H9 (cell line): ENCODE measurements around the gene SOX21. TPM values are rescaled to one million over a fixed set of nuclear protein-coding genes. Genes with fewer than 3 reads are reported as not detected.

Experiments used
- DNase-seq: peaks from one replicate; pipeline ENCODE4 v3.0.0-alpha.2; 2017
- H2AFZ ChIP-seq: one replicate; pipeline ENCODE4 v1.6.1; 2013; ENCODE audit warnings: mild to moderate bottlenecking, low read length, control low read depth, moderate library complexity
- H2AK5ac ChIP-seq: 2 replicates; pipeline ENCODE4 v1.6.1; 2013; ENCODE audit warnings: low read length, control low read depth, mixed read lengths; ENCODE audit not compliant: insufficient read length
- H2BK120ac ChIP-seq: one replicate; pipeline ENCODE4 v1.6.1; 2013; ENCODE audit warnings: low read depth, mild to moderate bottlenecking, low read length, control low read depth, inconsistent platforms; ENCODE audit not compliant: poor library complexity, severe bottlenecking
- H2BK12ac ChIP-seq: 2 replicates; pipeline ENCODE4 v1.6.1; 2013; ENCODE audit warnings: low read length, control low read depth, mixed read lengths, low read depth; ENCODE audit not compliant: insufficient read length
- H2BK15ac ChIP-seq: 2 replicates; pipeline ENCODE4 v1.6.1; 2013; ENCODE audit warnings: low read depth, low read length, control low read depth
- H2BK20ac ChIP-seq: one replicate; pipeline ENCODE4 v1.6.1; 2013; ENCODE audit warnings: low read depth, mild to moderate bottlenecking, low read length, control low read depth, inconsistent platforms; ENCODE audit not compliant: poor library complexity, severe bottlenecking
- H2BK5ac ChIP-seq: 2 replicates; pipeline ENCODE4 v1.6.1; 2013; ENCODE audit warnings: low read length, control low read depth, mixed read lengths; ENCODE audit not compliant: insufficient read length
- H3K14ac ChIP-seq: 2 replicates; pipeline ENCODE4 v1.6.1; 2013; ENCODE audit warnings: low read length, control low read depth; ENCODE audit not compliant: insufficient read depth
- H3K18ac ChIP-seq: 2 replicates; pipeline ENCODE4 v1.6.1; 2013; ENCODE audit warnings: low read depth, mild to moderate bottlenecking, mixed read lengths, low read length, control low read depth; ENCODE audit not compliant: insufficient read length
- H3K23ac ChIP-seq: 2 replicates; pipeline ENCODE4 v1.6.1; 2013; ENCODE audit warnings: low read length, control low read depth, mixed read lengths, low read depth; ENCODE audit not compliant: insufficient read length
- H3K23me2 ChIP-seq: 2 replicates; pipeline ENCODE4 v1.6.1; 2013; ENCODE audit warnings: low read depth, mild to moderate bottlenecking, mixed read lengths, low read length, control low read depth; ENCODE audit not compliant: insufficient read length, poor library complexity, severe bottlenecking
- H3K27ac ChIP-seq: 2 replicates; pipeline ENCODE4 v1.5.1; 2013; ENCODE audit warnings: low read length, control low read depth, mixed read lengths, low read depth; ENCODE audit not compliant: insufficient read length
- H3K27me3 ChIP-seq: 2 replicates; pipeline ENCODE4 v1.6.1; 2013; ENCODE audit warnings: low read length, control low read depth, inconsistent platforms; ENCODE audit not compliant: insufficient read depth
- H3K4ac ChIP-seq: 2 replicates; pipeline ENCODE4 v1.6.1; 2013; ENCODE audit warnings: low read depth, mild to moderate bottlenecking, control low read depth, inconsistent platforms, low read length, moderate library complexity
- H3K4me1 ChIP-seq: 2 replicates; pipeline ENCODE4 v1.6.1; 2013; ENCODE audit warnings: low read length, control low read depth, inconsistent platforms; ENCODE audit not compliant: insufficient read depth
- H3K4me2 ChIP-seq: 2 replicates; pipeline ENCODE4 v1.6.1; 2013; ENCODE audit warnings: low read length, control low read depth, mixed read lengths; ENCODE audit not compliant: insufficient read length, insufficient read depth
- H3K56ac ChIP-seq: 2 replicates; pipeline ENCODE4 v1.6.1; 2013; ENCODE audit warnings: low read depth, mild to moderate bottlenecking, mixed read lengths, low read length, control low read depth; ENCODE audit not compliant: insufficient read length
- H3K79me1 ChIP-seq: 2 replicates; pipeline ENCODE4 v1.6.1; 2013; ENCODE audit warnings: low read depth, mild to moderate bottlenecking, moderate library complexity, low read length, control low read depth, inconsistent platforms; ENCODE audit not compliant: insufficient read depth, poor library complexity, severe bottlenecking
- H3K79me2 ChIP-seq: 2 replicates; pipeline ENCODE4 v1.6.1; 2013; ENCODE audit warnings: low read length, control low read depth, inconsistent platforms; ENCODE audit not compliant: insufficient read depth
- H3K9ac ChIP-seq: 2 replicates; pipeline ENCODE4 v1.6.1; 2013; ENCODE audit warnings: low read length, control low read depth, mixed read lengths; ENCODE audit not compliant: insufficient read length; ENCODE audit errors: extremely low read depth
- H3K9me3 ChIP-seq: one replicate; pipeline ENCODE4 v1.6.1; 2013; ENCODE audit warnings: low read depth, low read length, inconsistent platforms; ENCODE audit not compliant: control insufficient read depth
- H3T11ph ChIP-seq: one replicate; pipeline ENCODE4 v1.6.1; 2013; ENCODE audit warnings: mild to moderate bottlenecking, low read length, control low read depth, inconsistent platforms
- H4K20me1 ChIP-seq: one replicate; pipeline ENCODE4 v1.6.1; 2013; ENCODE audit not compliant: control insufficient read depth, insufficient read length, insufficient read depth
- H4K5ac ChIP-seq: 2 replicates; pipeline ENCODE4 v1.6.1; 2013; ENCODE audit warnings: low read depth, mild to moderate bottlenecking, mixed read lengths, low read length, control low read depth; ENCODE audit not compliant: insufficient read length
- H4K8ac ChIP-seq: replicated peaks from 2 replicates; pipeline ENCODE4 v1.6.1; 2013; ENCODE audit warnings: low read length, control low read depth, mixed read lengths, low read depth; ENCODE audit not compliant: insufficient read length
- H4K91ac ChIP-seq: 2 replicates; pipeline ENCODE4 v1.6.1; 2013; ENCODE audit warnings: low read depth, mild to moderate bottlenecking, moderate library complexity, mixed read lengths, low read length, control low read depth; ENCODE audit not compliant: insufficient read length
- H3K27ac Mint-ChIP-seq, 3 experiments: 2 replicates in 2 of 3; 3 replicates in 1 of 3; pipeline ENCODE4 v1.8.0; 2020 to 2021; ENCODE audit warnings: mixed read lengths in 3 of 3, mild to moderate bottlenecking in 1 of 3, moderate library complexity in 1 of 3
- H3K27me3 Mint-ChIP-seq: 2 replicates; pipeline ENCODE4 v1.8.0; 2021; ENCODE audit warnings: low read depth, mild to moderate bottlenecking, moderate library complexity, mixed read lengths
- H3K36me3 Mint-ChIP-seq, 3 experiments: 2 replicates in 2 of 3; 3 replicates in 1 of 3; pipeline ENCODE4 v1.8.0; 2020 to 2021; ENCODE audit warnings: low read depth in 3 of 3, mixed read lengths in 3 of 3; ENCODE audit not compliant: insufficient read depth in 1 of 3
- H3K4me1 Mint-ChIP-seq, 2 experiments: 2 replicates each; pipeline ENCODE4 v1.8.0; 2020; ENCODE audit warnings: mixed read lengths in 2 of 2
- H3K4me3 Mint-ChIP-seq, 2 experiments: 2 replicates in 1 of 2; 3 replicates in 1 of 2; pipeline ENCODE4 v1.8.0; 2020 to 2021; ENCODE audit warnings: mild to moderate bottlenecking in 2 of 2, mixed read lengths in 2 of 2, moderate library complexity in 1 of 2
- H3K9me3 Mint-ChIP-seq, 2 experiments: 2 replicates in 1 of 2; 3 replicates in 1 of 2; pipeline ENCODE4 v1.8.0; 2020; ENCODE audit warnings: mild to moderate bottlenecking in 2 of 2, mixed read lengths in 2 of 2, moderate library complexity in 1 of 2
- WGBS: extraction: QIAGEN DNeasy Blood & Tissue Kit; methylation state at CpG from one replicate; pipeline ENCODE4 v1.1.7; 2013; ENCODE audit warnings: missing lambda C conversion rate, low lambda C conversion rate, mixed read lengths; ENCODE audit not compliant: insufficient read length; ENCODE audit errors: extremely low coverage; 5-methylcytosine and 5-hydroxymethylcytosine counted together
- total RNA-seq: library from RNA; stranded (reverse); gene quantifications from 2 replicates; pipeline ENCODE4 v1.2.1, GENCODE V29; 2021
- TF ChIP-seq, protein P1 (sequence below): fragments of 200-600 bp; sonication (generic); conservative IDR thresholded peaks from 3 replicates; pipeline ENCODE4 v1.8.0; 2021; ENCODE audit warnings: antibody characterized with exemption, mild to moderate bottlenecking

The SOX21 gene
- total RNA-seq, 1 experiment from 2014 or later: 38.4 TPM

DNA sequence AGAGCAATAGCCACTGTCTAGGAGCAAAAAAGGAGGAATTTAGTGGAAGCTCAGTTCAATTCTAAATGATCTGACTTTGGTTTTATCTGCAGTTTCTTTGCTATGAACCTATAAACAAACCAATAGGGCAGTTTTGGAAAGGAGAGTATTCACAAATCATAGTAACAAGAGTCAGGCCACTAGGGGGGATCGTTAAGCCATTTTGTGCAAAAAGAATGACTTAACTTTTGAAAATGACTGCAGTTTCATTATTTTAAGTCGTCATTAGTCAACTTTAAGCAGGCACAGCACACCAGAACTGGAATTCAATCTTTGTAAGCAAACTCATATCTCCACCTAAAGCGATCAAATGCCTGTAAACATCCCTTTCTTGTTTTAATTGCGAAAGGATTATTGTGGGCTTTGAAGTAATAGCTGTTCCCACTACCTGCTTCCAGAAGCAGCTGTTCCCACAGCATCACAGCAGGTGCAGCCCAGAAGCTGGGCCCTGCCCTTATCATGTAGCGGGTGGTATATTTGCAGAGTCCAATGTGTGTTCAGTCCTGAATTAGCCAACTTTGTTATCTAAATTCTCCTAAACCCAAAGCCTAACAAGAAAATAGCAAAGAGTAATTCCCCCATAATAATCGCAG, 51.5 kb downstream of the SOX21 start:
- H3K27ac ChIP-seq: no peak overlapping the region

More for the DNA sequence above, 51.5 kb downstream of the SOX21 start:
- Histone ChIP-seq H2BK120ac (no peak overlapping the region), H4K91ac (no peak overlapping the region), H4K5ac (no peak overlapping the region), H3K4ac (no peak overlapping the region), H2BK12ac (no peak overlapping the region), H3K79me1 (no peaks in the 10 kb centered on the region), H3K27me3 (no peaks in the 10 kb centered on the region), H2BK15ac (no peak overlapping the region), H2BK5ac (no peak overlapping the region), H3K9ac (no peak overlapping the region), H4K8ac (no peak overlapping the region), H2AK5ac (no peak overlapping the region), H4K20me1 (no peaks in the 10 kb centered on the region), H3K18ac (no peak overlapping the region), H3K14ac (no peak overlapping the region), H3K9me3 (no peaks in the 10 kb centered on the region), H3K4me2 (no peak overlapping the region), H3T11ph (no peak overlapping the region), H3K23me2 (no peaks in the 10 kb centered on the region), H3K56ac (no peak overlapping the region), H3K79me2 (no peaks in the 10 kb centered on the region), H2BK20ac (no peak overlapping the region), H3K4me1 (peaks cover 6% of the 10 kb centered on the region; the same call in 1 of the 2 replicates), H3K23ac (no peak overlapping the region), H2AFZ (no peak overlapping the region)
- DNase-seq: no peak
- H3K4me3 Mint-ChIP-seq: no peak overlapping the region
- H3K9me3 Mint-ChIP-seq: peaks cover 5% of the 10 kb centered on the region in 2 experiments; a peak in 3 of 5 replicates
- peaks cover 0 to 4% (median 3%) of the 10 kb centered on the region in 3 experiments; a peak in 2 of 7 replicates for H3K36me3 Mint-ChIP-seq
- TF ChIP-seq, protein P1, sequence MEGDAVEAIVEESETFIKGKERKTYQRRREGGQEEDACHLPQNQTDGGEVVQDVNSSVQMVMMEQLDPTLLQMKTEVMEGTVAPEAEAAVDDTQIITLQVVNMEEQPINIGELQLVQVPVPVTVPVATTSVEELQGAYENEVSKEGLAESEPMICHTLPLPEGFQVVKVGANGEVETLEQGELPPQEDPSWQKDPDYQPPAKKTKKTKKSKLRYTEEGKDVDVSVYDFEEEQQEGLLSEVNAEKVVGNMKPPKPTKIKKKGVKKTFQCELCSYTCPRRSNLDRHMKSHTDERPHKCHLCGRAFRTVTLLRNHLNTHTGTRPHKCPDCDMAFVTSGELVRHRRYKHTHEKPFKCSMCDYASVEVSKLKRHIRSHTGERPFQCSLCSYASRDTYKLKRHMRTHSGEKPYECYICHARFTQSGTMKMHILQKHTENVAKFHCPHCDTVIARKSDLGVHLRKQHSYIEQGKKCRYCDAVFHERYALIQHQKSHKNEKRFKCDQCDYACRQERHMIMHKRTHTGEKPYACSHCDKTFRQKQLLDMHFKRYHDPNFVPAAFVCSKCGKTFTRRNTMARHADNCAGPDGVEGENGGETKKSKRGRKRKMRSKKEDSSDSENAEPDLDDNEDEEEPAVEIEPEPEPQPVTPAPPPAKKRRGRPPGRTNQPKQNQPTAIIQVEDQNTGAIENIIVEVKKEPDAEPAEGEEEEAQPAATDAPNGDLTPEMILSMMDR: peak; percentile 68
- no CpG with 5 or more reads among the region's 6 CpGs for WGBS
- no peak overlapping the region for H3K27ac Mint-ChIP-seq
- peaks cover 40 to 44% of the 10 kb centered on the region in 2 experiments for H3K4me1 Mint-ChIP-seq
- no peaks in the 10 kb centered on the region; the same call in 1 of the 2 replicates for H3K27me3 Mint-ChIP-seq

Other genes starting within 250 kb of the SOX21 start
- gene DCT, start 232.9 kb downstream of the SOX21 start, total RNA-seq: not detected in 2 replicates
- gene TGDS, start 116.4 kb downstream of the SOX21 start, total RNA-seq: 10.4 and 13.9 TPM in 2 replicates
- 5.1 and 5.5 TPM in 2 replicates for gene GPR180, start 110.7 kb downstream of the SOX21 start, total RNA-seq